ENCODE data around the gene KHDC4. TPM values are rescaled to one million over a fixed set of nuclear protein-coding genes. Genes with fewer than 3 reads are reported as not detected.
"Not testable (repeated sequence)": the region's sequence is repeated elsewhere in the genome, so short reads cannot be mapped to it uniquely, and the experiment has no call there.

KHDC4 gene
- polyA plus RNA-seq, 5 donors, result 62.3 to 92.7 (median 70.7) TPM

GRCh38 chr1:155910621-155911121 is 23.5 kb downstream of the KHDC4 start:
- peak in 1 of 2 donors; percentile 46 for DNase-seq

GRCh38 chr1:155909894-155910293 is 24.3 kb downstream of the KHDC4 start:
- DNase-seq, result peak in 1 of 2 donors; percentile 9

GRCh38 chr1:155904261-155904660 is 30.0 kb downstream of the KHDC4 start:
- no peak for DNase-seq

- no peak for DNase-seq
These were observed 34.1 kb downstream of the KHDC4 start for GRCh38 chr1:155900161-155900560.

GRCh38 chr1:155899683-155900082 is 34.5 kb downstream of the KHDC4 start:
- no peak for DNase-seq

GRCh38 chr1:155898888-155899287 is 35.3 kb downstream of the KHDC4 start:
- no peak for DNase-seq

- no peak for DNase-seq
These were observed 36.5 kb downstream of the KHDC4 start for GRCh38 chr1:155897746-155898145.

GRCh38 chr1:155896476-155896875 is 37.7 kb downstream of the KHDC4 start:
- DNase-seq, result not testable (repeated sequence)

GRCh38 chr1:155895617-155896016 is 38.6 kb downstream of the KHDC4 start:
- not testable (repeated sequence) for DNase-seq

GRCh38 chr1:155893389-155894142 is 40.6 kb downstream of the KHDC4 start:
- DNase-seq, result peak in 1 of 2 donors; percentile 27

GRCh38 chr1:155892796-155893195 is 41.4 kb downstream of the KHDC4 start:
- peak in 1 of 2 donors; percentile 13 for DNase-seq

GRCh38 chr1:155890251-155890650 is 44.0 kb downstream of the KHDC4 start:
- DNase-seq, result no peak

GRCh38 chr1:155889566-155889965 is 44.6 kb downstream of the KHDC4 start:
- DNase-seq, result no peak

- no peak for DNase-seq
These were observed 45.7 kb downstream of the KHDC4 start for GRCh38 chr1:155888481-155888880.

- DNase-seq, result no peak
These were observed 49.2 kb downstream of the KHDC4 start for GRCh38 chr1:155884982-155885381.

GRCh38 chr1:155884031-155884960 is 49.9 kb downstream of the KHDC4 start:
- no peak for DNase-seq

- no peak for DNase-seq
These were observed 51.4 kb downstream of the KHDC4 start for GRCh38 chr1:155882766-155883165.

GRCh38 chr1:155882235-155882634 is 52.0 kb downstream of the KHDC4 start:
- DNase-seq, result no peak

GRCh38 chr1:155880950-155881349 is 53.3 kb downstream of the KHDC4 start:
- no peak for DNase-seq

- DNase-seq, result no peak
These were observed 54.0 kb downstream of the KHDC4 start for GRCh38 chr1:155880251-155880650.

GRCh38 chr1:155877945-155878344 is 56.3 kb downstream of the KHDC4 start:
- no peak for DNase-seq

- DNase-seq, result no peak
These were observed 60.4 kb downstream of the KHDC4 start for GRCh38 chr1:155873860-155874259.

- no peak for DNase-seq
These were observed 61.7 kb downstream of the KHDC4 start for GRCh38 chr1:155872527-155872926.

All from right lung (tissue), 5 donors.